Ascending aorta (tissue), 2 donors: ENCODE results near the gene DBH. TPM values are rescaled to one million over a fixed set of nuclear protein-coding genes. Genes with fewer than 3 reads are reported as not detected.

Experiments
- DNase-seq, 2 donors: peaks; one replicate each; pipeline ENCODE4 v3.0.0-alpha.2; 2019; ENCODE audit warnings: low spot score in 2 of 2
- H3K27ac ChIP-seq, 2 donors: fragments of 200-600 bp; sonication (generic); one replicate each; pipeline ENCODE4 v1.5.1; 2016 to 2017; ENCODE audit warnings: mild to moderate bottlenecking in 1 of 2
- H3K27me3 ChIP-seq: fragments of 200-600 bp; sonication (generic); one replicate; pipeline ENCODE4 v1.5.1; 2017
- H3K36me3 ChIP-seq, 2 donors: fragments of 200-600 bp; sonication (generic); one replicate each; pipeline ENCODE4 v1.5.1; 2016
- H3K4me1 ChIP-seq, 2 donors: fragments of 200-600 bp; sonication (generic); one replicate each; pipeline ENCODE4 v1.5.1; 2016 to 2017; ENCODE audit warnings: mild to moderate bottlenecking in 1 of 2
- H3K4me3 ChIP-seq, 2 donors: fragments of 200-600 bp; sonication (generic); one replicate each; pipeline ENCODE4 v1.5.1; 2016 to 2017; ENCODE audit warnings: mild to moderate bottlenecking in 1 of 2
- H3K9me3 ChIP-seq, 2 donors: fragments of 200-600 bp; sonication (generic); one replicate each; pipeline ENCODE4 v1.5.1; 2016
- CTCF ChIP-seq, 3 experiments: fragments of 200-600 bp in 2 of 3; fragments of 450-650 bp in 1 of 3; sonication (generic) in 2 of 3; IDR thresholded peaks; one replicate each; pipeline ENCODE4 v1.5.1; 2016 to 2019; ENCODE audit warnings: antibody characterized with exemption in 3 of 3, mild to moderate bottlenecking in 1 of 3, moderate library complexity in 1 of 3
- intact Hi-C: fragments of 100-400 bp; cut with DNase I; formaldehyde crosslinking; loops from one replicate; pipeline ENCODE4 v1.15.1; 2023
- total RNA-seq: library from RNA; depleted of rRNA; stranded (reverse); fragments of >200 nt; gene quantifications from one replicate; pipeline ENCODE4 v1.1.0, GENCODE V29; 2016

Gene DBH
- total RNA-seq, 1 donor from 2014 or later: not detected

- Histone ChIP-seq H3K4me3 (no peak overlapping the region), H3K9me3 (no peaks in the 10 kb centered on the region), H3K4me1 (no peaks in the 10 kb centered on the region), H3K36me3 (no peaks in the 10 kb centered on the region), H3K27me3 (peaks cover 4% of the 10 kb centered on the region), H3K27ac (no peak overlapping the region)
- DNase-seq: no peak
- TF ChIP-seq CTCF (IDR thresholded peaks at IDR 0.05): no peak
- intact Hi-C loops: no loop called here
These were observed 27.8 kb upstream of the DBH start for GRCh38 chr9:133608382-133608781.

- H3K9me3 ChIP-seq: no peaks in the 10 kb centered on the region
- H3K27ac ChIP-seq: no peak overlapping the region
These were observed 27.3 kb upstream of the DBH start for GRCh38 chr9:133608889-133609288.

GRCh38 chr9:133609311-133610098 is 26.7 kb upstream of the DBH start, which contains the start of gene FAM163B:
TSS of gene FAM163B (minus strand) at chr9:133609389. CDS start at chr9:133580223, 29,166 bp downstream.
- no peak within 1 kb of the TSS for H3K4me3 ChIP-seq
- no peak for DNase-seq
- intact Hi-C loops: no loop called here
- no peaks in the 10 kb centered on the region for H3K36me3 ChIP-seq
- H3K27ac ChIP-seq: no peak within 1 kb of the TSS
- TF ChIP-seq CTCF (IDR thresholded peaks at IDR 0.05): no peak
- H3K9me3 ChIP-seq: no peaks in the 10 kb centered on the region
- H3K4me1 ChIP-seq: no peaks in the 10 kb centered on the region
- peaks cover 4% of the 10 kb centered on the region for H3K27me3 ChIP-seq

More at GRCh38 chr9:133608889-133609288, 27.3 kb upstream of the DBH start:
- no peak for TF ChIP-seq CTCF (IDR thresholded peaks at IDR 0.05)
- peaks cover 4% of the 10 kb centered on the region for H3K27me3 ChIP-seq
- H3K4me3 ChIP-seq: no peak overlapping the region
- H3K36me3 ChIP-seq: no peaks in the 10 kb centered on the region
- DNase-seq: no peak
- intact Hi-C loops: no loop called here
- H3K4me1 ChIP-seq: no peaks in the 10 kb centered on the region

- intact Hi-C loops: no loop called here
- no peak for DNase-seq
- H3K36me3 ChIP-seq: no peaks in the 10 kb centered on the region
- H3K27ac ChIP-seq: no peak overlapping the region
- H3K27me3 ChIP-seq: peaks cover 4% of the 10 kb centered on the region
- no peak overlapping the region for H3K4me3 ChIP-seq
- H3K9me3 ChIP-seq: no peaks in the 10 kb centered on the region
- no peaks in the 10 kb centered on the region for H3K4me1 ChIP-seq
- no peak for TF ChIP-seq CTCF (IDR thresholded peaks at IDR 0.05)
These were observed 25.3 kb upstream of the DBH start for GRCh38 chr9:133610845-133611244.

GRCh38 chr9:133612051-133612450 is 24.1 kb upstream of the DBH start:
- Histone ChIP-seq H3K9me3 (no peaks in the 10 kb centered on the region), H3K27me3 (peaks cover 4% of the 10 kb centered on the region), H3K4me3 (no peak overlapping the region), H3K36me3 (no peaks in the 10 kb centered on the region), H3K4me1 (no peaks in the 10 kb centered on the region), H3K27ac (no peak overlapping the region)
- TF ChIP-seq CTCF (IDR thresholded peaks at IDR 0.05): no peak
- intact Hi-C loops: no loop called here
- no peak for DNase-seq
